ENCODE data around the gene DNAJC10. TPM values are rescaled to one million over a fixed set of nuclear protein-coding genes. Genes with fewer than 3 reads are reported as not detected.

DNAJC10 gene
- total RNA-seq, 1 donor from 2014 or later, result 158 TPM

- TF ChIP-seq CTCF (IDR thresholded peaks at IDR 0.05; ENCODE audit: unreplicated experiment), result no peak
- H3K27ac Mint-ChIP-seq (ENCODE audit: unreplicated experiment), result no peak overlapping the region
- H3K4me3 Mint-ChIP-seq (ENCODE audit: unreplicated experiment), result no peak overlapping the region
- no peaks in the 10 kb centered on the region for H3K27me3 Mint-ChIP-seq (ENCODE audit: unreplicated experiment)
- H3K36me3 Mint-ChIP-seq (ENCODE audit: low read depth, unreplicated experiment), result peaks cover 20% of the 10 kb centered on the region
- no peaks in the 10 kb centered on the region for H3K9me3 Mint-ChIP-seq (ENCODE audit: unreplicated experiment)
- DNase-seq (ENCODE audit: low spot score), result no peak
- peaks cover 30% of the 10 kb centered on the region for H3K4me1 Mint-ChIP-seq (ENCODE audit: unreplicated experiment)
Measured at GRCh38 chr2:182833084-182833854, 117.2 kb downstream of the DNAJC10 start.

GRCh38 chr2:182834293-182834692 is 118.2 kb downstream of the DNAJC10 start:
- peaks cover 33% of the 10 kb centered on the region for H3K4me1 Mint-ChIP-seq (ENCODE audit: unreplicated experiment)
- peaks cover 23% of the 10 kb centered on the region for H3K36me3 Mint-ChIP-seq (ENCODE audit: low read depth, unreplicated experiment)
- no peak for DNase-seq (ENCODE audit: low spot score)
- H3K4me3 Mint-ChIP-seq (ENCODE audit: unreplicated experiment), result no peak overlapping the region
- H3K9me3 Mint-ChIP-seq (ENCODE audit: unreplicated experiment), result no peaks in the 10 kb centered on the region
- no peak for TF ChIP-seq CTCF (IDR thresholded peaks at IDR 0.05; ENCODE audit: unreplicated experiment)
- H3K27me3 Mint-ChIP-seq (ENCODE audit: unreplicated experiment), result no peaks in the 10 kb centered on the region
- no peak overlapping the region for H3K27ac Mint-ChIP-seq (ENCODE audit: unreplicated experiment)

GRCh38 chr2:182836451-182836850 is 120.4 kb downstream of the DNAJC10 start:
- Mint-ChIP-seq H3K27ac (ENCODE audit: unreplicated experiment) (no peak overlapping the region), H3K4me3 (ENCODE audit: unreplicated experiment) (no peak overlapping the region), H3K4me1 (ENCODE audit: unreplicated experiment) (peaks cover 36% of the 10 kb centered on the region), H3K36me3 (ENCODE audit: low read depth, unreplicated experiment) (peaks cover 23% of the 10 kb centered on the region), H3K27me3 (ENCODE audit: unreplicated experiment) (no peaks in the 10 kb centered on the region), H3K9me3 (ENCODE audit: unreplicated experiment) (no peaks in the 10 kb centered on the region)
- no peak for TF ChIP-seq CTCF (IDR thresholded peaks at IDR 0.05; ENCODE audit: unreplicated experiment)
- DNase-seq (ENCODE audit: low spot score), result no peak

Other genes with a start within 250 kb of the DNAJC10 start
- gene FRZB, start 150.4 kb downstream of the DNAJC10 start, total RNA-seq (ENCODE audit: unreplicated experiment), result 90.8 TPM